Esophagus muscularis mucosa (tissue), 4 donors: ENCODE measurements around the gene CLDN24. TPM values are rescaled to one million over a fixed set of nuclear protein-coding genes. Genes with fewer than 3 reads are reported as not detected.
"Not testable (repeated sequence)": the region's sequence is repeated elsewhere in the genome, so short reads cannot be mapped to it uniquely, and the experiment has no call there.

Source experiments
- DNase-seq: peaks from one replicate; pipeline ENCODE4 v3.0.0-alpha.2; 2017; ENCODE audit errors: extremely low spot score
- H3K27ac ChIP-seq, 4 donors: fragments of 200-600 bp; sonication (generic); replicated peaks in 1 of 4; 1 replicate in 3 of 4; 2 replicates in 1 of 4; pipeline ENCODE4 v1.5.1; 2016 to 2019; ENCODE audit warnings: mild to moderate bottlenecking in 1 of 4
- H3K27me3 ChIP-seq, 4 donors: fragments of 200-600 bp; sonication (generic); one replicate each; pipeline versions ENCODE4 v1.5.1 to v1.6.0; 2016 to 2019
- H3K36me3 ChIP-seq, 4 donors: fragments of 200-600 bp; sonication (generic); one replicate each; pipeline ENCODE4 v1.5.1; 2016 to 2019
- H3K4me1 ChIP-seq, 4 donors: fragments of 200-600 bp; sonication (generic); one replicate each; pipeline ENCODE4 v1.5.1; 2016 to 2019
- H3K4me3 ChIP-seq, 4 donors: fragments of 200-600 bp; sonication (generic); 1 replicate in 2 of 4; 2 replicates in 2 of 4; pipeline ENCODE4 v1.5.1; 2016 to 2019; ENCODE audit warnings: mild to moderate bottlenecking in 4 of 4, moderate library complexity in 1 of 4
- H3K9me3 ChIP-seq, 4 donors: fragments of 200-600 bp; sonication (generic); 1 replicate in 3 of 4; 2 replicates in 1 of 4; pipeline ENCODE4 v1.5.1; 2016 to 2019
- CTCF ChIP-seq, 3 experiments: fragments of 200-600 bp in 2 of 3; fragments of 450-650 bp in 1 of 3; sonication (generic) in 2 of 3; IDR thresholded peaks; one replicate each; pipeline ENCODE4 v1.5.1; 2017 to 2019; ENCODE audit warnings: antibody characterized with exemption in 3 of 3, mild to moderate bottlenecking in 2 of 3, moderate library complexity in 1 of 3
- EP300 ChIP-seq: sonication (generic); formaldehyde crosslinking; IDR thresholded peaks from one replicate; pipeline ENCODE4 v1.6.1; 2017; ENCODE audit warnings: antibody characterized with exemption
- POLR2A ChIP-seq: fragments of 450-650 bp; IDR thresholded peaks from one replicate; pipeline ENCODE4 v1.6.1; 2017; ENCODE audit warnings: antibody characterized with exemption, moderate library complexity, mild to moderate bottlenecking, low read depth
- POLR2AphosphoS5 ChIP-seq, 2 donors: sonication (generic); formaldehyde crosslinking; IDR thresholded peaks; one replicate each; pipeline ENCODE4 v1.6.1; 2017; ENCODE audit warnings: antibody characterized with exemption in 2 of 2
- WGBS: methylation state at CpG from one replicate; pipeline ENCODE4 v1.1.5; 2018; 5-methylcytosine and 5-hydroxymethylcytosine counted together
- intact Hi-C: fragments of 100-400 bp; cut with DNase I; formaldehyde crosslinking; loops from one replicate; pipeline ENCODE4 v1.15.1; 2023
- total RNA-seq, 4 donors: library from RNA; depleted of rRNA; stranded (reverse); fragments of >200 nt; gene quantifications; one replicate each; pipeline versions ENCODE4 v1.1.0 to v1.2.1, GENCODE V29; 2016

The CLDN24 gene
- total RNA-seq, 4 donors from 2014 or later: not detected

- Histone ChIP-seq H3K9me3 (no peaks in the 10 kb centered on the region), H3K27me3 (no peaks in the 10 kb centered on the region), H3K36me3 (no peaks in the 10 kb centered on the region), H3K4me1 (peaks cover 0 to 8% (median 2%) of the 10 kb centered on the region in 4 donors), H3K27ac (no peak overlapping the region), H3K4me3 (no peak overlapping the region)
- intact Hi-C loops: no loop called here
- DNase-seq: no peak
- WGBS: 94% methylated on average over 6 of the region's 6 CpGs
- TF ChIP-seq POLR2A (no peak), CTCF (IDR thresholded peaks at IDR 0.05) (no peak), POLR2AphosphoS5 (IDR thresholded peaks at IDR 0.05) (no peak), EP300 (no peak)
Measured at GRCh38 chr4:183329244-183329643, 7.0 kb upstream of the CLDN24 start.

- H3K36me3 ChIP-seq: no peaks in the 10 kb centered on the region
- DNase-seq: no peak
- H3K4me3 ChIP-seq: no peak overlapping the region
- WGBS: 68% methylated on average over 5 of the region's 7 CpGs
- H3K27me3 ChIP-seq: no peaks in the 10 kb centered on the region
- TF ChIP-seq CTCF (IDR thresholded peaks at IDR 0.05): no peak
- no peak for TF ChIP-seq EP300
- TF ChIP-seq POLR2AphosphoS5 (IDR thresholded peaks at IDR 0.05): no peak
- no peak for TF ChIP-seq POLR2A
- intact Hi-C loops: no loop called here
- H3K9me3 ChIP-seq: no peaks in the 10 kb centered on the region
- H3K27ac ChIP-seq: no peak overlapping the region
- peaks cover 0 to 8% (median 2%) of the 10 kb centered on the region in 4 donors for H3K4me1 ChIP-seq
Measured at GRCh38 chr4:183328832-183329231, 6.6 kb upstream of the CLDN24 start.

- Histone ChIP-seq H3K27ac (no peak overlapping the region), H3K4me1 (peaks cover 0 to 8% (median 2%) of the 10 kb centered on the region in 4 donors), H3K36me3 (no peaks in the 10 kb centered on the region), H3K27me3 (no peaks in the 10 kb centered on the region), H3K9me3 (no peaks in the 10 kb centered on the region), H3K4me3 (no peak overlapping the region)
- no peak for TF ChIP-seq EP300
- no peak for TF ChIP-seq POLR2A
- no peak for TF ChIP-seq CTCF (IDR thresholded peaks at IDR 0.05)
- TF ChIP-seq POLR2AphosphoS5 (IDR thresholded peaks at IDR 0.05): no peak
- 95% methylated on average over 7 of the region's 7 CpGs for WGBS
- DNase-seq: no peak
- intact Hi-C loops: no loop called here
Measured at GRCh38 chr4:183327827-183328226, 5.6 kb upstream of the CLDN24 start.

- Histone ChIP-seq H3K4me3 (no peak overlapping the region), H3K4me1 (peaks cover 0 to 8% (median 2%) of the 10 kb centered on the region in 4 donors), H3K27me3 (no peaks in the 10 kb centered on the region), H3K9me3 (no peaks in the 10 kb centered on the region), H3K36me3 (no peaks in the 10 kb centered on the region), H3K27ac (no peak overlapping the region)
- 82% methylated on average over 2 of the region's 2 CpGs for WGBS
- DNase-seq: no peak
- TF ChIP-seq EP300 (no peak), POLR2A (no peak), CTCF (IDR thresholded peaks at IDR 0.05) (no peak), POLR2AphosphoS5 (IDR thresholded peaks at IDR 0.05) (no peak)
- intact Hi-C loops: no loop called here
Measured at GRCh38 chr4:183326853-183327252, 4.6 kb upstream of the CLDN24 start.

- H3K27me3 ChIP-seq, H3K4me1 ChIP-seq, H3K36me3 ChIP-seq, DNase-seq, intact Hi-C loops, H3K27ac ChIP-seq, H3K4me3 ChIP-seq, H3K9me3 ChIP-seq: not testable (repeated sequence)
- WGBS: 94% methylated on average over 6 of the region's 6 CpGs
Measured at GRCh38 chr4:183326387-183326786, 4.2 kb upstream of the CLDN24 start.
